Upper lobe of right lung (tissue), 1 donor: ENCODE results near the gene ST8SIA6. TPM values are rescaled to one million over a fixed set of nuclear protein-coding genes. Genes with fewer than 3 reads are reported as not detected.
"Not testable (repeated sequence)": the region's sequence is repeated elsewhere in the genome, so short reads cannot be mapped to it uniquely, and the experiment has no call there.

Experiments used
- ATAC-seq: fragments of 200-7000 bp; cut with Tn5 transposase; one replicate; pipeline ENCODE4 v1.9.1; 2020; ENCODE audit warnings: mild to moderate bottlenecking, moderate library complexity
- DNase-seq: peaks from one replicate; pipeline ENCODE4 v3.0.0-alpha.2; 2020
- H3K27ac ChIP-seq: fragments of 200-600 bp; one replicate; pipeline ENCODE4 v1.8.0; 2022
- H3K27me3 ChIP-seq: fragments of 200-600 bp; one replicate; pipeline ENCODE4 v1.8.0; 2022; ENCODE audit warnings: mild to moderate bottlenecking
- H3K36me3 ChIP-seq: fragments of 200-600 bp; one replicate; pipeline ENCODE4 v1.8.0; 2022
- H3K4me1 ChIP-seq: fragments of 200-600 bp; one replicate; pipeline ENCODE4 v1.8.0; 2022
- H3K4me3 ChIP-seq: fragments of 200-600 bp; one replicate; pipeline ENCODE4 v1.8.0; 2022; ENCODE audit warnings: mild to moderate bottlenecking
- H3K9me3 ChIP-seq: fragments of 200-600 bp; one replicate; pipeline ENCODE4 v1.8.0; 2022
- intact Hi-C: fragments of 100-400 bp; cut with DNase I; formaldehyde crosslinking; loops from one replicate; pipeline ENCODE4 v1.11.0; 2022
- total RNA-seq: library from RNA; stranded (reverse); fragmentation: NEBNext Ultra II Directional; extraction: Animal tissue kit (Norgen Biotek cat#: 25700); gene quantifications from one replicate; pipeline ENCODE4 v1.2.1, GENCODE V29; 2021
- TF ChIP-seq, protein P1 (sequence below): fragments of 200-600 bp; IDR thresholded peaks from one replicate; pipeline ENCODE4 v1.8.0; 2022; ENCODE audit warnings: antibody characterized with exemption
- donor health status: DM: no; HTN: yes; CAD: no; lungs with severe emphysema.

The ST8SIA6 gene
- total RNA-seq, 1 donor from 2014 or later, result 13.9 TPM

DNA sequence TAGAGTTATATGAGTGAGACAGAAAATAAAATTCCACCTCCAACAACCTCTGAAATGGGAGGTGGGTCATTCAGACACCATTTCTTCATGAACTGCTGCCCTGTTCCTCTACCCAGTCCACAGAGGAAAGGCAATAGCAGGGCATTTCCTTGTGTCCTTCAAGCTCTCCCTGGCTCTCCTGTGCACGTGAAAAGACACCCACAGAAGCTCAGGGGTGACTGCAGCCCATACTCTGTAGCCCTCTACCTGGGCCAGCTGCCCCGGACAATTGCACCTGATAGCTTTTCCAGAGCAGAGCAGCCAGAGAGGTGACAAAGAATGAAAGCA, 10.0 kb downstream of the ST8SIA6 start:
- Histone ChIP-seq H3K4me3 (no peak overlapping the region), H3K36me3 (no peaks in the 10 kb centered on the region), H3K4me1 (no peaks in the 10 kb centered on the region), H3K27ac (peak overlapping the region; percentile 33), H3K9me3 (peaks cover 12% of the 10 kb centered on the region), H3K27me3 (peaks cover 9% of the 10 kb centered on the region)
- ATAC-seq, result no peak
- TF ChIP-seq, protein P1, sequence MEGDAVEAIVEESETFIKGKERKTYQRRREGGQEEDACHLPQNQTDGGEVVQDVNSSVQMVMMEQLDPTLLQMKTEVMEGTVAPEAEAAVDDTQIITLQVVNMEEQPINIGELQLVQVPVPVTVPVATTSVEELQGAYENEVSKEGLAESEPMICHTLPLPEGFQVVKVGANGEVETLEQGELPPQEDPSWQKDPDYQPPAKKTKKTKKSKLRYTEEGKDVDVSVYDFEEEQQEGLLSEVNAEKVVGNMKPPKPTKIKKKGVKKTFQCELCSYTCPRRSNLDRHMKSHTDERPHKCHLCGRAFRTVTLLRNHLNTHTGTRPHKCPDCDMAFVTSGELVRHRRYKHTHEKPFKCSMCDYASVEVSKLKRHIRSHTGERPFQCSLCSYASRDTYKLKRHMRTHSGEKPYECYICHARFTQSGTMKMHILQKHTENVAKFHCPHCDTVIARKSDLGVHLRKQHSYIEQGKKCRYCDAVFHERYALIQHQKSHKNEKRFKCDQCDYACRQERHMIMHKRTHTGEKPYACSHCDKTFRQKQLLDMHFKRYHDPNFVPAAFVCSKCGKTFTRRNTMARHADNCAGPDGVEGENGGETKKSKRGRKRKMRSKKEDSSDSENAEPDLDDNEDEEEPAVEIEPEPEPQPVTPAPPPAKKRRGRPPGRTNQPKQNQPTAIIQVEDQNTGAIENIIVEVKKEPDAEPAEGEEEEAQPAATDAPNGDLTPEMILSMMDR, result no peak
- intact Hi-C loops, result no loop called here
- no peak for DNase-seq

DNA sequence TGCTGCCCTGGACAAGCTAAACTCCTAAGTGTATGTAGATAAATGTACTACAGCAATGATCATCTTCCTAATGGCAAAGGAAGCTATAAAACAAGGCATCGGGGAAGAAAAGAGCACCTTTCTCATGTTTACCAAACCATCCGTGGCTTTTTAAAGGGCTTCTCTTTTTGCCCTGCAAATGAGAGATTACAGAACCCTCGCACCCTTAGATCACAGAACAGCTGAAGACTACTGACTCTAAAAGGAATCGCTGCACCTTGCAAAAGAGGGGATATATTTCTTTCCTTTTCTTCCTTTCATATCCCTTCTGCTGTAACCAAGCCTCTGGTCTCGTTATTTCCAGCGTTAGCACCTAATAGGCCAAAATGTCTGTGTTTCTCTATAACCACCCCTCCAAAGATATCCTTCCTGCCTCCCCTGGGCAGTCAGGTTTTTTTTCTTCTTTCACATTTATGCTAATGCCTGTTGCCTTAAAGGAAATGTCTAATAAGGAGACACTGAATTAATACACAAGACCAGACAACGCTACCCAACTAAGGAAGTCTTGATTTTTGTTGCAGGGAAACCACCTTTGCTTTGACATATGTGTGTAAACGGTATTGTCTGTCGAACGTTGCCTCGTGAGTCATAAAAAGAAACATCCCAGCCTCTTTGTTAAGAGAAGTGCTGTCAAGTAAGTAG, 10.5 kb downstream of the ST8SIA6 start:
- TF ChIP-seq, protein P1, result no peak
- no peak for DNase-seq
- H3K27ac ChIP-seq, result peak overlapping the region; percentile 33

DNA sequence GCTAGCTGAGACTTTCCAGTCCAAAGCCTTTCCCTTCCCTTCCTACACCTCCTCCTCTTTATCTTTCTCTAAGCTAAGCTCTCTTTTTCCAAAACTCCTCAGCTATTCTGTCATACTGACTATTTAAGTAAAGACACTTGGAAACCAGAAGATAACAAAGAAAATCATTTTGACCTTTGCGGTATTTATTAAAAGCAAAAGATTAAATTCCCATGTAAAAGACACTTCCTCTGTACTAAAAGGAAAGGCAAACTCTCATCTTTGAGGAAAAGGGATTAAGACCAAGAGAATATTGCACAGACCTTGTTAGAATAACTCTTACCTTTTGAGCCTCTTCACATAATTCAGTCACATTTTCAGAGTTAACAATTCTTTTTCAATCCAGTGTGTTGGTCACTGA, 15.8 kb downstream of the ST8SIA6 start:
- Histone ChIP-seq H3K4me3 (no peak overlapping the region), H3K27ac (no peak overlapping the region), H3K27me3 (peaks cover 9% of the 10 kb centered on the region), H3K36me3 (no peaks in the 10 kb centered on the region), H3K4me1 (no peaks in the 10 kb centered on the region), H3K9me3 (no peaks in the 10 kb centered on the region)
- ATAC-seq, result no peak
- DNase-seq, result no peak
- intact Hi-C loops, result no loop called here
- TF ChIP-seq, protein P1, result no peak

More for the DNA sequence above, 10.5 kb downstream of the ST8SIA6 start:
- Histone ChIP-seq H3K4me3 (no peak overlapping the region), H3K36me3 (no peaks in the 10 kb centered on the region), H3K4me1 (no peaks in the 10 kb centered on the region), H3K9me3 (peaks cover 7% of the 10 kb centered on the region), H3K27me3 (peaks cover 9% of the 10 kb centered on the region)
- ATAC-seq, result no peak
- intact Hi-C loops, result no loop called here

DNA sequence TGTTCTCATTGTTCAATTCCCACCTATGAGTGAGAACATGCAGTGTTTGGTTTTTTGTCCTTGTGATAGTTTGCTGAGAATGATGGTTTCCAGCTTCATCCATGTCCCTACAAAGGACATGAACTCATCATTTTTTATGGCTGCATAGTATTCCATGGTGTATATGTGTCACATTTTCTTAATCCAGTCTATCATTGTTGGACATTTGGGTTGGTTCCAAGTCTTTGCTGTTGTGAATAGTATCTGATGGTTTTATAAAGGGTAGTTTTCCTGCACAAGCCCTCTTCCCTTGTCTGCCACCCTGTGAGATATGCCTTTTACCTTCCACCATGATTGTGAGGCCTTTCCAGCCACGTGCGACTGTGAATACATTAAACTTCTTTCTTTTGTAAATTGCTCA, 17.8 kb downstream of the ST8SIA6 start:
- ATAC-seq, H3K4me1 ChIP-seq, intact Hi-C loops, H3K27me3 ChIP-seq, H3K4me3 ChIP-seq, H3K9me3 ChIP-seq, DNase-seq, H3K36me3 ChIP-seq, H3K27ac ChIP-seq: not testable (repeated sequence)

DNA sequence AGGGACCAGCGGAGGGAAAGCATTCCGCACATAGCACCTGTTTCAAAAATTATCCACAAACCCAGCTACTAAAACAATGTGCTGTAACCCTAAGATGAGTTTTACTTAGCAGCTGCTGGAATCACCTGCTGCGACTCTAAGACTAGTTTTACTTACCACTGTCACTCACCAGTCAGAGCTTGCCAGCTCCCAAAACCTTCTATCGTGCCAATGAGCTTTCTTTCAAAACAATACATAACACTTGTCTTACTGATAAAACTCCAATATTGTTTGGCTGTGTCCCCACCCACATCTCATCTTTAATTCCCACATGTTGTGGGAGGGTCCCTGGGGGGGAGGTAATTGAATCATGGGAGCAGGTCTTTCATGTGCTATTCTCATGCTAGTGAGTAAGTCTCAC, 18.4 kb downstream of the ST8SIA6 start:
- Histone ChIP-seq H3K9me3 (no peaks in the 10 kb centered on the region), H3K36me3 (no peaks in the 10 kb centered on the region), H3K27ac (no peak overlapping the region), H3K4me3 (no peak overlapping the region), H3K4me1 (no peaks in the 10 kb centered on the region), H3K27me3 (no peaks in the 10 kb centered on the region)
- DNase-seq (no peak), ATAC-seq (no peak)
- intact Hi-C loops, result no loop called here
- TF ChIP-seq, protein P1, result no peak

DNA sequence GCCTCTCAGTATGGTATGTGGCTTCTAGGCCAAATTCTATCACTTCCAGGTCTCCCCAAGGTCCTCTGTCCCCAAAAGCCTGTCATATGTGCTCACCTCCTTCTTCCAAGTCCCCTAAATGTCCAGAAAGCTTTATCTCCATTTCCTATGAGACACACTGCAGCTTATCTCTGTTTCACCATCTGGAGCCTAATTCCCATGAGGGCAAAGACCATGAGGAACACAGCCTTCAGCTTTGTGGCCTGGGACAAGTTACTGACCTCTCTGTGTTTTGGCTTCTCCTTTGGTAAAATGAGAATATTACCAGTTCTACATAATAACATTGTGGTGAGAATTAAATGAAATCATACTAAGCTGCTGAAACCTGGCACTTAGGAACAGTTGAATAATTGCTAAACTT, 19.2 kb downstream of the ST8SIA6 start:
- Histone ChIP-seq H3K4me3 (no peak overlapping the region), H3K9me3 (no peaks in the 10 kb centered on the region), H3K27ac (no peak overlapping the region), H3K27me3 (no peaks in the 10 kb centered on the region), H3K4me1 (no peaks in the 10 kb centered on the region), H3K36me3 (no peaks in the 10 kb centered on the region)
- DNase-seq (no peak), ATAC-seq (no peak)
- TF ChIP-seq, protein P1, result no peak
- intact Hi-C loops, result no loop called here
